ENCODE measurements around the gene HOATZ.

HOATZ gene

GRCh38 chr11:111577821-111578220 lies 63.2 kb downstream of the HOATZ start:
- no peak for DNase-seq (ENCODE audit: low read depth)

DNA sequence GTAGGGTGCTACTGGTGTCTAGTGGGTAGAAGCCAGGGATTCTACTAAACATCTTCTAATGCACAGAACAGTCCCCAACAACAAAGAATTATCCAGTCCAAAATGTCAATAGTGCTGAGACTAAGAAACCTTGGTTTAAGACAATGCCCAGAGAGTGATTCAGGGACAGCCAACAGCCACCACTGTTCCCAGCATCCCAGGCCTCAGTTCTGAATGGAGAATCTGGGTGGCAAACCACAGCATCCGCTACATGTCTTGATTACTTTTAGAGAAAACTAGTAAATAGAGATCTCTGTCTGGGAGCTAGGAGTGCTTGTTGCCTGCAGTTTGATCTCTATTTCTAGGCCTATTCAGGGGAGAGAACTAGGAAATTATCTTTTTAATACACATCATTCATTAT lies 66.8 kb downstream of the HOATZ start:
- DNase-seq (ENCODE audit: low read depth): no peak

DNA sequence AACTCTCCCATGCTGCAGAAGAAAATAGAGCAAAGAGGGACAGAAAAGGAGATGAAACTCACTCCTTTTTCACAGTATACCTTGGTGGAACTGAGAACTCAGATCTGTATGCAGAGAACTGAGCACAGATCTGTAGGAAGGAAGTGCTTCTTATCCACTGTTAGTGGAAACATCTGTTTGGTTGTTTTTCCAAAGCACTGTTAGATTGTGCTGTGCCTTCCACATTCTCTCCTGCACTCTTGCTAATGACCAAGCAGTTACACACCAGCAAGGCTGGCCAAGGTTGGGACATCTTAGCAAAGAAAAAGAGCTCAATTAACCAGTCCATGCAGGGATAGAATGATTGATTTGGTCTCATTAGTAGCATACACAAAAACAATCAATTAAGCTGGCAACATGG lies 67.6 kb downstream of the HOATZ start:
- no peak for DNase-seq (ENCODE audit: low read depth)

GRCh38 chr11:111582881-111583280 lies 68.3 kb downstream of the HOATZ start:
- DNase-seq (ENCODE audit: low read depth): no peak

- DNase-seq (ENCODE audit: low read depth): no peak
These were observed 70.8 kb downstream of the HOATZ start for GRCh38 chr11:111585371-111585770.

GRCh38 chr11:111586388-111586831 lies 71.8 kb downstream of the HOATZ start:
- peak; percentile 33 for DNase-seq (ENCODE audit: low read depth)

Data from stimulated activated CD8-positive, alpha-beta memory T cell treated with anti-CD3 and anti-CD28 coated beads, Interleukin-15, amount 100 ng/mL, for 1 hour (primary cell).